ENCODE results near the gene DNAJC15. TPM values are rescaled to one million over a fixed set of nuclear protein-coding genes. Genes with fewer than 3 reads are reported as not detected.

Gene DNAJC15
- polyA plus RNA-seq, 1 donor (not counting 4 experiments of a cell fraction or from before 2014, with no cell fraction given), result 38.5 TPM

DNA sequence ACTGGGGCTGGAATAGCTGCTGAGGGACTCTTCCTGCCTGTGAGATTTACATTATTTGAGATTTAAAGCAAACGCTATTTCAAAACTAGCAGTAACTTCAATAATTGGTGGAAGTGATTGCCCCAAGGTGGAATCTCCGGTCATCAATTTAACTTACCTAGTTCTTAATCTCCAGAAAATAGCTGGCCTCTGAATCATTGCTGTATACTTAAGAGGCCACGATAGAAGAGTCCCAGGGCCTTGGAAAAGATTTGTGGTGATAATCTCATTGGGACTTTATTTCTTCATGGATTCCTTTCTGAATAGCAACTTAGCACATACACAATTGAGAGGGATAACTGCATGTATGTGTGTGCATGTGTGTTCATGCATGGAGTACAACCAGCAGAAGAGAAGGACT is 120.2 kb downstream of the DNAJC15 start:
- Histone ChIP-seq H3K9me1 (ENCODE audit: control insufficient read depth, extremely low read depth, insufficient read depth, low read length) (no peaks in the 10 kb centered on the region), H3K4me1 (ENCODE audit: control insufficient read depth, extremely low read depth, insufficient read depth, low read length) (no peaks in the 10 kb centered on the region), H3K27ac (ENCODE audit: control insufficient read depth, insufficient read depth, low read length) (no peak overlapping the region), H3K27me3 (ENCODE audit: control insufficient read depth, extremely low read depth, insufficient read depth, low read length) (no peaks in the 10 kb centered on the region), H3K79me2 (ENCODE audit: control insufficient read depth, insufficient read depth, low read length) (no peaks in the 10 kb centered on the region), H3K9ac (ENCODE audit: control insufficient read depth, extremely low read depth, insufficient read depth, low read length) (no peak overlapping the region), H4K20me1 (ENCODE audit: control insufficient read depth, extremely low read depth, insufficient read depth, low read length) (no peaks in the 10 kb centered on the region), H3K4me3 (ENCODE audit: control insufficient read depth in 2 of 3, extremely low read depth in 1 of 3, insufficient read depth in 2 of 3, low read depth in 1 of 3, low read length in 3 of 3) (no peak overlapping the region), H3K9me3 (ENCODE audit: control insufficient read depth, low read depth, low read length) (no peaks in the 10 kb centered on the region), H3K36me3 (ENCODE audit: control insufficient read depth in 2 of 2, extremely low read depth in 1 of 2, insufficient read depth in 2 of 2, low read length in 2 of 2) (no peaks in the 10 kb centered on the region), H3K4me2 (ENCODE audit: control insufficient read depth, extremely low read depth, insufficient read depth, low read depth, low read length) (no peak overlapping the region), H2AFZ (ENCODE audit: control insufficient read depth, low read length) (no peak overlapping the region)
- DNase-seq (ENCODE audit: low read depth, low spot score), result no peak
- no peak for FAIRE-seq
- dilution Hi-C loops (cut with MboI; ENCODE audit: extremely low pct_ligation_motif_present, low sequenced_read_pairs), result no loop called here
- no peak for TF ChIP-seq EZH2 (IDR thresholded peaks at IDR 0.05; ENCODE audit: low read length)
- TF ChIP-seq, protein P1, sequence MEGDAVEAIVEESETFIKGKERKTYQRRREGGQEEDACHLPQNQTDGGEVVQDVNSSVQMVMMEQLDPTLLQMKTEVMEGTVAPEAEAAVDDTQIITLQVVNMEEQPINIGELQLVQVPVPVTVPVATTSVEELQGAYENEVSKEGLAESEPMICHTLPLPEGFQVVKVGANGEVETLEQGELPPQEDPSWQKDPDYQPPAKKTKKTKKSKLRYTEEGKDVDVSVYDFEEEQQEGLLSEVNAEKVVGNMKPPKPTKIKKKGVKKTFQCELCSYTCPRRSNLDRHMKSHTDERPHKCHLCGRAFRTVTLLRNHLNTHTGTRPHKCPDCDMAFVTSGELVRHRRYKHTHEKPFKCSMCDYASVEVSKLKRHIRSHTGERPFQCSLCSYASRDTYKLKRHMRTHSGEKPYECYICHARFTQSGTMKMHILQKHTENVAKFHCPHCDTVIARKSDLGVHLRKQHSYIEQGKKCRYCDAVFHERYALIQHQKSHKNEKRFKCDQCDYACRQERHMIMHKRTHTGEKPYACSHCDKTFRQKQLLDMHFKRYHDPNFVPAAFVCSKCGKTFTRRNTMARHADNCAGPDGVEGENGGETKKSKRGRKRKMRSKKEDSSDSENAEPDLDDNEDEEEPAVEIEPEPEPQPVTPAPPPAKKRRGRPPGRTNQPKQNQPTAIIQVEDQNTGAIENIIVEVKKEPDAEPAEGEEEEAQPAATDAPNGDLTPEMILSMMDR (optimal IDR thresholded peaks at IDR 0.05 in 1 of 3, IDR thresholded peaks at IDR 0.05 in 1 of 3, conservative IDR thresholded peaks at IDR 0.05 in 1 of 3; ENCODE audit: extremely low read depth in 1 of 3, insufficient read depth in 2 of 3, low read length in 3 of 3), result no peak

DNA sequence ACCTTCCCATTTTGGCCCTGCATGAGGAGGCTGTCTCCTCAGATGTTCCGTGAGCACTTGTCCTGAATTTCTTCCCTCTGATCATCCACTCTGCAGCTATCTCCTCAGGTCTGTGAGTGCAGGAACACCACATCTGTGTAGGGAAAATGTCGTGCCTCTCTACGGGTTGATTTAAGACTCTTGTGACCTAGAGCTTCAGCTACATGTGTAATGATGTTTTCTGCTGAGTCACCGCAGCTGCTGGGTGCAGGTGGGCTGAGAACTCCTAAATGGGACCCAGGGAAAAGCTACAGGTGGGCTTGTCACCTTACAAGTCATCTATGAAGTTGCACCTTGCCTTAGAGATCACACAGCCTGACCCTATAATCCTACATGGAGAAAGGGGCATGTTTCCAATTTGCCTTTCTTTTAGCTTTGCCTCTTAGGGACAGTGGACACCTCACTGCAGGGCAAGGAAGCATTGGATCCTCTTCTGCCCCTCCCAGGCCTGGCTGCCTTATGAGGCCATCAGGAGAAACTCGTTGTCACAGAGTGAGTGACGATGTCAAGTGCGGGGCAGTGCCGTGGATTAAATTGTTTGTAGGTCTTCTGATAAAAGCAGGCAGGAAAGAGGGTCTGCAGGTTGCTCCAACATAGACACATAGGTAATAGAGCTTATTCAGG is 122.3 kb downstream of the DNAJC15 start:
- Histone ChIP-seq H3K9ac (ENCODE audit: control insufficient read depth, extremely low read depth, insufficient read depth, low read length) (no peak overlapping the region), H4K20me1 (ENCODE audit: control insufficient read depth, extremely low read depth, insufficient read depth, low read length) (no peaks in the 10 kb centered on the region), H3K27ac (ENCODE audit: control insufficient read depth, insufficient read depth, low read length) (no peak overlapping the region), H3K27me3 (ENCODE audit: control insufficient read depth, extremely low read depth, insufficient read depth, low read length) (no peaks in the 10 kb centered on the region), H3K9me3 (ENCODE audit: control insufficient read depth, low read depth, low read length) (no peaks in the 10 kb centered on the region), H2AFZ (ENCODE audit: control insufficient read depth, low read length) (no peak overlapping the region), H3K36me3 (ENCODE audit: control insufficient read depth in 2 of 2, extremely low read depth in 1 of 2, insufficient read depth in 2 of 2, low read length in 2 of 2) (no peaks in the 10 kb centered on the region), H3K4me2 (ENCODE audit: control insufficient read depth, extremely low read depth, insufficient read depth, low read depth, low read length) (no peak overlapping the region), H3K4me1 (ENCODE audit: control insufficient read depth, extremely low read depth, insufficient read depth, low read length) (no peaks in the 10 kb centered on the region), H3K79me2 (ENCODE audit: control insufficient read depth, insufficient read depth, low read length) (no peaks in the 10 kb centered on the region), H3K4me3 (ENCODE audit: control insufficient read depth in 2 of 3, extremely low read depth in 1 of 3, insufficient read depth in 2 of 3, low read depth in 1 of 3, low read length in 3 of 3) (no peak overlapping the region), H3K9me1 (ENCODE audit: control insufficient read depth, extremely low read depth, insufficient read depth, low read length) (no peaks in the 10 kb centered on the region)
- DNase-seq (ENCODE audit: low read depth, low spot score), result no peak
- TF ChIP-seq EZH2 (IDR thresholded peaks at IDR 0.05; ENCODE audit: low read length), result no peak
- TF ChIP-seq, protein P1 (optimal IDR thresholded peaks at IDR 0.05 in 1 of 3, IDR thresholded peaks at IDR 0.05 in 1 of 3, conservative IDR thresholded peaks at IDR 0.05 in 1 of 3; ENCODE audit: extremely low read depth in 1 of 3, insufficient read depth in 2 of 3, low read length in 3 of 3), result no peak
- dilution Hi-C loops (cut with MboI; ENCODE audit: extremely low pct_ligation_motif_present, low sequenced_read_pairs), result no loop called here
- FAIRE-seq, result no peak

All from keratinocyte (primary cell).